Measurements from ENCODE around the gene HS3ST3B1.

GRCh38 chr17:14361945-14362508, 61.1 kb downstream of the HS3ST3B1 start:
- no peak for TF ChIP-seq CTCF (IDR thresholded peaks at IDR 0.05)
- TF ChIP-seq POLR2A (IDR thresholded peaks at IDR 0.05) = no peak

Data from breast epithelium (tissue), 3 donors.